HUES64 (cell line): Measurements from ENCODE around the gene F7.

Experiments used
- H3K27ac ChIP-seq: 2 replicates; pipeline ENCODE4 v1.7.0; 2013; ENCODE audit warnings: low read depth, low read length, inconsistent platforms
- H3K27me3 ChIP-seq: 2 replicates; pipeline ENCODE4 v1.6.1; 2013; ENCODE audit warnings: mild to moderate bottlenecking, low read length; ENCODE audit not compliant: insufficient read depth
- H3K36me3 ChIP-seq: 2 replicates; pipeline ENCODE4 v1.6.1; 2013; ENCODE audit warnings: mild to moderate bottlenecking, low read length; ENCODE audit not compliant: insufficient read depth
- H3K4me1 ChIP-seq: 2 replicates; pipeline ENCODE4 v1.6.1; 2013; ENCODE audit warnings: mild to moderate bottlenecking, low read length, moderate library complexity; ENCODE audit not compliant: insufficient read depth
- H3K4me3 ChIP-seq: 2 replicates; pipeline ENCODE4 v1.5.1; 2013; ENCODE audit warnings: mild to moderate bottlenecking, low read length, moderate library complexity
- H3K9ac ChIP-seq: 2 replicates; pipeline ENCODE4 v1.6.1; 2013; ENCODE audit warnings: mild to moderate bottlenecking, low read depth, low read length
- H3K9me3 ChIP-seq: 2 replicates; pipeline ENCODE4 v1.6.1; 2013; ENCODE audit warnings: low read depth, low read length; ENCODE audit not compliant: insufficient read depth
- WGBS: fragments of 150-250, 120-280 bp; methylation state at CpG from one replicate; pipeline ENCODE4 v1.1.7; 2013; ENCODE audit warnings: missing lambda C conversion rate; 5-methylcytosine and 5-hydroxymethylcytosine counted together

F7 gene

DNA sequence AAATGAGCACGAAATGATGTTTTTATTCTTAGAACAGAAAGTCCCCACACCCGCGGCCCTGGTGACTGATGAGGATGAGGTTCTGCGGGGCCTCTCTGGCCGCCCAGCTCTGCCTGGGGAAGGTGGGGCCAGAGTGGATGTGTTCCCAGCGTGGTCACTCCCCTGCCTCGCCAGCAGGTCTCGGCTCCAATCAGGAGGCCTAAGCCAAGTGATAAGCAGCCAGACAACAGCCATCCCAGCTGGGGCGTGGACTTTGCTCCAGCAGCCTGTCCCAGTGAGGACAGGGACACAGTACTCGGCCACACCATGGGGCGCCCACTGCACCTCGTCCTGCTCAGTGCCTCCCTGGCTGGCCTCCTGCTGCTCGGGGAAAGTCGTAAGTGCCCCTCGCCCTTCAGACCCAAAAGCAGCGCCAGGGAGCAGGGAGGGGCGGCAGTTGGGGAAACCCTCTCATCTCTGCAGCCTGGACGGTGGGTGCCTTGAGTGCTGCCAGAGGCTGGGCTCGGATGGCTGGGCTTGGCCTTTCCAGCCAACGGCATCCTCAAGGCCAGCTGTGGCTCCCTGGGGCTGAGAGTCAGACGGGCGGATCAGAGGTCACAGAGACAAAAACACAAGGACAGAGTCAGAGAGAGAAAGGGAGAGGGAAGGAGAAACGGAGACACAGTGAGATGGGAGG is 17.1 kb downstream of the F7 start, which contains the start of gene F10:
Gene F10 (plus strand): TSS at position 250 of the 676 bp plus-strand sequence. CDS start 57 bp downstream, at position 307.
- Histone ChIP-seq H3K27me3 (no peaks in the 10 kb centered on the region), H3K4me3 (no peak within 1 kb of the TSS), H3K9ac (no peak within 1 kb of the TSS), H3K4me1 (0 out of 2 replicates have a peak, but pooled peaks cover 6% of the 10 kb centered on the region), H3K36me3 (no peaks in the 10 kb centered on the region), H3K9me3 (no peaks in the 10 kb centered on the region), H3K27ac (0 out of 2 replicates have a peak within 1 kb of the TSS, but pooled peaks have one; percentile 1)
- 56% methylated on average over 23 of the region's 23 CpGs for WGBS

DNA sequence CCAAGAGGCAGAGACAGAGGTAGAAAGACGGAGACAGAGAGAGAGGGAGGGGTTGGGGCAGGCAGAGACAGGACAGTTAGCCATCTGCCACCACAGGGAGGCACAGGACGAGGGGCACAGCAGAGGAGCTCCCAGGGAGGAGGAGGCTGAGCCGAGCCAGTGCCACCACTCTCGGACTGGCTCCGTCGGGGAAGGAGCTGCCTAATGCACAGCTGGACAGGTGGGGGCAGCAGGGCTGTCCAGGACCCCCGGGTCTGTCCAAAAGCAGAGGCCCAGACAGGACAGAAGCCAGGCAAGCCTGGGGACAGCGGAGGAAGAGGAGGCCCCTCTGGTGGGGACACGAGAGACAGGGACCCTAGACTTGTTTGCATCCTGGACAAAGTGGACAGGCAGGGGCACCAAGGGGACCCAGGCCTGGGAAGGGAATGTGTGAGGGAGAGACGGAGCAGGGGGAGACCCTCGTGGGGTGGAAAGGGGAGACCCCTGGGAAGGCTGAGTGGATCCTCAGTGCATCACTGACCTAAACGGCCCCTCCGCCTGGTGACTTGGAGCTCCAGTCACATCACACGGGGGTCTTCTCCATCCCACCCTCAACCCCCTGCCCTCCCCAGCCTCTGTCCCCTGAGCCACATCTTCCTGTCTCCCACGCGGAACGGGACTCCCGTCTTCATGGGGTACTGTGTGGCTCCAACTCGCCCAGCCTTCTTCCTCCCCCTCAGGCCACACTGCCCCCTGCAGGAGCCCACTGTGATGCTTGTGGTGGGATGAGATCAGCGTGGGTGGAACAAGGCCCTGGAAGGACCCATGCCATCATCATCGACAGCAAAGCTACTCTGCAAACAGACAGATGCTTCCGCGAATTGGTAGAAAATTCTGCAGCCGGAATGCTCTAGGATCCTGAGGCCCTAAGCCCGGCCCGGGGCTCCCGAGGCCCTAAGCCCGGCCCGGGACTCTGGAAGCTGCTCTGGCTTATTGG is 17.9 kb downstream of the F7 start:
- Histone ChIP-seq H3K36me3 (no peaks in the 10 kb centered on the region), H3K4me3 (no peak overlapping the region), H3K27ac (no peak overlapping the region), H3K4me1 (0 out of 2 replicates have a peak, but pooled peaks cover 6% of the 10 kb centered on the region), H3K27me3 (no peaks in the 10 kb centered on the region), H3K9me3 (no peaks in the 10 kb centered on the region), H3K9ac (no peak overlapping the region)
- WGBS, result 90% methylated on average over 29 of the region's 29 CpGs

DNA sequence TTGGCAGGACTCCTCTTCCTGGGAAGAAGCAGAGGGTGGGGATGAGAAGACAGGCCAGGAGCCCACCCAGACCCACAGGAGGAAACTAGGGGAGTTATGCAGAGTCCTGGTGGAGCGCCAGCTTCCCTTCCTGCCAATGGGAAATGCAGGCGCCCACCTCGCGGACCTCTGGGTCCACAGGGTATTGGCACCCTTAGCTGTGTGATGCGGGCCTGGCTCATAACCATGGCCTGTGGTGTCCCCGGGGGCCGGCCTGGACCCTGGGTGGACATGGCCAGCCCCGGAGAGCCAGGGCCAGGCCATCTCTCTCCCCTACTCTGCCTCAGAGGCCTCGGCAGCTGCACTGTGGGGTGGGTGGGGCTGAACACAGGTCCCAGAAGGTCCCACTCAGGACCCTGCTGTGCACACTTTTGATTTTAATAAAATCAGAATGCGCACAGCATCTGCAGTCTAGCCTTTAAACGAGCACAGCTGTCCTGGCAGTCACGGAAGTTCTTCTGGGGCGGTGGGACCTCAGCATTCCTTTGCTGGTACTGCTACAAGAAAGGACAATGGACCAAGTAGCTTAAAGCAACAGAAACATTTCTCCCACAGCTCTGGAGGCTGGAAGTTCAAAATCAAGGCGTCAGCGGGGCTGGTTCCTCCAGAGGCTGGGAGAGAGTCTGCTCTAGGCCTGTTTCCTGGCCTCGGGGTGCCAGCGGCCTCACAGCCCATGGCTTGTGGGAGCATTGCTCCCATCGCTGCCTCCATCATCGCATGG is 18.8 kb downstream of the F7 start:
- Histone ChIP-seq H3K9ac (no peak overlapping the region), H3K9me3 (no peaks in the 10 kb centered on the region), H3K4me3 (no peak overlapping the region), H3K27ac (no peak overlapping the region), H3K36me3 (no peaks in the 10 kb centered on the region), H3K4me1 (0 out of 2 replicates have a peak, but pooled peaks cover 6% of the 10 kb centered on the region), H3K27me3 (no peaks in the 10 kb centered on the region)
- 95% methylated on average over 19 of the region's 19 CpGs for WGBS

DNA sequence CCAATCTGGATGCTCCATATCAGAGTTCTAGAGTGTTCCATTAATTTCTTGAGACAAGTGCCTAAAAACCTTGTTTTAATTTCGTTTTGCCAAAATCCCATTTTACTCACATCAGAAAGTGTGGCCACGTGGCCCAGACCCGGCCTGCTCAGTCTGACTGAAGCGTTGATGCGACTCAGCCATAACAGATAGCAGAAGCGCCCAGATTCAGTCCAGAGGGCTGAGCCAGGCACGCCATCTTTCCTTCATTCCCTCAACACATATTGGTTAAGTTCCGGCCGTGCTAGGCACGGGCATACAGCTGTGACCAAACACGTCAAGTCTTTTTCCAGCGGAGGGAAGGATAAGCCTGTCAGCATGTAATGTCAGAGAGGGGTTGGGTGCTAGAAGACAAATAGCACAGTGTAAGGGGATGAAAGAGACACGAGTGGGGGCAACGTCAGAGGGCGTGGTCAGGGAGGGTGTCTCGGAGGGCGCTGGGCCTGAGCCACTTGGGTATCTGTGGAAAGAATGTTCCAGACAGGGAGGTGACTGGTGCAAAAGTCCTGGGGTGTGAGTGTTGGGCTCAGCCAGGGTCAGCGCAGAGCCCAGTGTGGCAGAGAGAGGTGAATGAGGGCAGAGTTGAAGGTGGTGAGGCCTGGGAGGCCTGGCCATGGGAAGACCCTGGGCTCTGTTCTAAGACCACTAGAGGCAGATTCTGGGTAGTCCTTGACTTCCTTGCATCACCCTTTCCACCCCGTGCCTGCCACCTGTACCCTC is 20.1 kb downstream of the F7 start:
- no peaks in the 10 kb centered on the region for H3K27me3 ChIP-seq
- H3K4me3 ChIP-seq, result no peak overlapping the region
- no peaks in the 10 kb centered on the region for H3K9me3 ChIP-seq
- H3K36me3 ChIP-seq, result no peaks in the 10 kb centered on the region
- H3K27ac ChIP-seq, result no peak overlapping the region
- WGBS, result 93% methylated on average over 19 of the region's 19 CpGs
- H3K4me1 ChIP-seq, result 0 out of 2 replicates have a peak, but pooled peaks cover 6% of the 10 kb centered on the region
- no peak overlapping the region for H3K9ac ChIP-seq

DNA sequence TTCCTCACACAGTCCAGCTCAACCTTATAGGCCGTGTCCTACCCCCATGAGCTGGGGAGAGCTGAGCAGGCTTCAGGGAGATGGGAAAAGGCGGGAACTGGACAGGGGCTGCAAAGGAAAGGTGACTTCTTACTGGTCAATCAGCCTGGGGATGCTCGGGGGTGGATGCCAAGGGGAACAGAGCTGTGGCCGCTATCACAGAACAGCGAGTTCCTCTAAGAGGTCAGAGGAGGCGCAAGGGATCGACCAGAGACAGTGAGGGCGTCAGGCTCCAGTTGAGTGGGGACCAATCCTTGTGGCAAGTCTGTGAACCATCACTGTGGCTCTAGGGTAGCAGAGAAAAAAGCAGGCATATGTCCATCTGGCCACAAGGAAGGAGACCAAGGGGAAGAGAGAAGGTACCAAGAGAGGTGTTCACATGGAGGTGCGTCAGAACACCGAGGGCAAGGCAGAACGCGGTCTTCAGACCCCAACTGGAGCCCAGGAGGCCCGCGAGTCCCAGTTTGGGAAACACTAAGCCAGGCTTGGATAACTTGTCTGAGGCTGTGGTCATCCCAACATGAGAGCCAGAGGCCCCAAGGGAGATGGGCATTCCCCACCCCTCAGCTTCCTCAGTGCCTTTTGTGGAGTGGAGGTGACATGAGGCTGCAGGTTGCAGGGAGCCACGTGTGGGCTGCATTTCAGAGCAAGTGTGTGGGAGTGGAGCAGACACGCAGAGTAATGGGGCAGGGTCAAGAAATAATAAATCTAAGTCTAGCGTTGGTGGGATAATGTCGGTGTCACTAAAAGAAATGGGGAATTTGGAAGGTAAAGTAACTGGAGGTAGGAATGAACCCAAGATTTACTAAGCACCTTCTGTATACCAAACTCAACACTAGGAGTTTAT is 20.9 kb downstream of the F7 start:
- no peak overlapping the region for H3K9ac ChIP-seq
- no peak overlapping the region for H3K27ac ChIP-seq
- H3K4me1 ChIP-seq, result 0 out of 2 replicates have a peak, but pooled peaks cover 6% of the 10 kb centered on the region
- 95% methylated on average over 18 of the region's 18 CpGs for WGBS
- H3K4me3 ChIP-seq, result no peak overlapping the region
- no peaks in the 10 kb centered on the region for H3K9me3 ChIP-seq
- H3K36me3 ChIP-seq, result no peaks in the 10 kb centered on the region
- H3K27me3 ChIP-seq, result 0 out of 2 replicates have a peak, but pooled peaks cover under 1% of the 10 kb centered on the region

DNA sequence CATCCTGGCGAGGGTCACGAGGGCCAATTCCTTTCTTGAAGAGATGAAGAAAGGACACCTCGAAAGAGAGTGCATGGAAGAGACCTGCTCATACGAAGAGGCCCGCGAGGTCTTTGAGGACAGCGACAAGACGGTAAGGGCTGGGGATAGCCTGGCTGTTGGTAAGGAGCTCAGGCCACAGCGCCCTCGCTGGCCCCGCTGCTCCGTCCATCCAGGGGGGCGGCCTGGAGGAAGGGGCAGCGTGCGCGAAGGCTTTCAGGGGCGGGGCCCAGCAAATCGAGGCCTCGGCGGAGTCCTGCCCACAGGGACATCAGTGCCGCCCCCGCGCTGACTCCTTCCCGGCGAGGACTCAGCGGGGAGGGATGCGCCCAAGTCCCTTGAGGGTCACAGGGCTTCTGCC is 23.9 kb downstream of the F7 start:
- Histone ChIP-seq H3K36me3 (no peaks in the 10 kb centered on the region), H3K9ac (no peak overlapping the region), H3K9me3 (no peaks in the 10 kb centered on the region), H3K27ac (no peak overlapping the region), H3K4me3 (no peak overlapping the region), H3K4me1 (no peaks in the 10 kb centered on the region), H3K27me3 (0 out of 2 replicates have a peak, but pooled peaks cover 4% of the 10 kb centered on the region)
- WGBS, result 88% methylated on average over 27 of the region's 27 CpGs

DNA sequence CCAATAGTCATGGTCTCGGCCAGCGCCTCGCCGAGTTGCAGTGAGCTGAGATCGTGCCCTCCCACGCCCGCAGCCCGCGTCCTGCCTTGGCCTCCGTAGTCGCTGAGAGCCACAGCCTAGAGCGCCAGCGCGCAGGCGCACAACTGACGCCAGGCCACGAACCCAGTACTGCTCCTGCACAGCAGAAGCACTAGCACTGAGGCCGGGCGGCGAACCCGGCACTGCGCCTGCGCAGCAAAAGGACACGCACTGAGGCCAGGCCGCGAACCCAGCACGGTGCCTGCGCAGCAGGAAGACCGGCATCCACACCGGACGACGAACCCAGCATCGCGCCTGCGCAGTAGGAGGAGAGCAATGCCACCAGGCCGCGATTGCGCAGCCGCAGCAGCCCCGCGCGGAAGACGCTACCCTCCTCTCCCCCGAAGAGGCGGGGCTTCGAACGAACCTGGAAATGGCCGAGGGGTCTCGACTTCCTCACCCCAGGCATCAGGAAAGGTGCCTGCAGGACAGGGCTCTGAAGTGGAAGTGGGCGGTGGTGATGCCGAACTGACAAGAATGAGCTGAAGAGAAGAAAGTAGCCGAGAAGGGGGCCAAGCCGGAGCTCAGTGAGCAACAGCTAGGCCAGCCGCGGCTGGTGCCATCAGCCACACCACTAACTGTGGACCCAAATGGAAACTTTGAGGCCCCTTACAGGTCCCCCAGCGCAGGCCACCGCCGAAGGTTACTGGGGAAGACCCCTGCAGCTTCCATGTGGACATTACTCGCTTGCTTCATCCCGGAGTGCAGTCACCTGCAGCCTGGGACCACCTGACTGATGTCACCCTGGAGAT is 24.5 kb downstream of the F7 start:
- 94% methylated on average over 60 of the region's 60 CpGs for WGBS
- H3K36me3 ChIP-seq, result no peaks in the 10 kb centered on the region
- 0 out of 2 replicates have a peak, but pooled peaks cover 4% of the 10 kb centered on the region for H3K27me3 ChIP-seq
- no peaks in the 10 kb centered on the region for H3K9me3 ChIP-seq
- H3K9ac ChIP-seq, result no peak overlapping the region
- no peak overlapping the region for H3K27ac ChIP-seq
- H3K4me3 ChIP-seq, result no peak overlapping the region
- H3K4me1 ChIP-seq, result no peaks in the 10 kb centered on the region

DNA sequence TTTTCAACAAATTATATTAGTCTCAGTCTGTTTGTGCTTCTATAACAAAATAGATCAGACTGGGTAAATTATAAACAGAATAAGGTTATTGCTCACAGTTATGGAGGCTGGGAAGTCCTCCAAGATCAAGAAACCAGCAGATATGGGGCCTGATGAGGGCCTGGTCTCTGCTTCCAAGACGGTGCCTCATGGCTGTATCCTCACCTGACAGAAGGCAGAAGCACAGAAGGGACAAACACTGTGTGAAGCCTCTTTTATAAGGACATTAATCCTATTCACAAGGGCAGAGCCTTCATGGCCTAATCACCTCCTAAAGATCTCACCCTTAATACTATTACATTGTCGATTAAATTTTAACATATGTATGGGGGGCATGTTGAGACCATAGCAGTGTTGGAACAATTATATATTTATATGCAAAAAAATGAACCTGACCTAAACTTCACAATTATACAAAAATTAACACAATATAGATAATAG is 29.7 kb downstream of the F7 start:
- H3K27me3 ChIP-seq, result 0 out of 2 replicates have a peak, but pooled peaks cover 4% of the 10 kb centered on the region
- no peak overlapping the region for H3K4me3 ChIP-seq
- H3K9ac ChIP-seq, result no peak overlapping the region
- WGBS, result 73% methylated on average over 1 of the region's 2 CpGs
- no peaks in the 10 kb centered on the region for H3K9me3 ChIP-seq
- no peak overlapping the region for H3K27ac ChIP-seq
- H3K4me1 ChIP-seq, result peaks cover 9% of the 10 kb centered on the region; the same call in 1 of the 2 replicates
- no peaks in the 10 kb centered on the region for H3K36me3 ChIP-seq

DNA sequence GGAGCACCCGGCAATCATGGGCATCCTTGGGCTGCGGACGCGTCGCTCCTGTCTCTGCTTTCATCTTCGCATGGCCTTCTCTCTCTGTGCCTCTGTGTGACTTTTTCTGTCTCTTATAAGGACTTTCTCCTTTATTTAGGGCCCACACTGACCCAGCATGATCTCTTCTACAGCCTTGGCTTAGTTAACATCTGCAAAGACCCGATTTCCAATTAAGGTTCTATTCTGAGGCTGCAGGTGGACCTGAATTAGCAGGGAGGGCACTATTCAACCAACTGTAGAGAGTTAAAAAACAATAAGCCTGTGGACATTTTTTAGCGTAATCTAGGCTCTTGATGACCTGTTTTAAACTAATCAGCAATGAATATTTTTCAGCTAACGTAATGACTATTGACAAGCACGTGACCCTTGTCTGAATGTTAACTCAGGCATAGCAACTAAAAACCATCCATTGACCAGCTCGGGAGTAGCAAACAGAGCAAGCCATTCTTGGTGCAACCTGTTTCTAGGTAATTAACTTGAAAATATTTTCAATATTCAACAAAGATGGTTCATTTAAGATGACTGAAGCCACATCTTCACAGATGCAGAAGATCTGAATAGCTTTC is 32.2 kb downstream of the F7 start:
- Histone ChIP-seq H3K4me3 (no peak overlapping the region), H3K9ac (no peak overlapping the region), H3K9me3 (no peaks in the 10 kb centered on the region), H3K4me1 (peaks cover 9% of the 10 kb centered on the region; the same call in 1 of the 2 replicates), H3K27me3 (no peaks in the 10 kb centered on the region), H3K36me3 (no peaks in the 10 kb centered on the region), H3K27ac (peak overlapping the region; percentile 3; the same call in 1 of the 2 replicates)
- 76% methylated on average over 11 of the region's 11 CpGs for whole genome bisulfite sequencing
